Fibroblast of mammary gland (primary cell): Measurements from ENCODE around the gene IL1RAPL2.

Experiments
- DNase-seq: peaks from one replicate; pipeline ENCODE4 v3.0.0-alpha.2; 2010; ENCODE audit warnings: low read depth
- H3K4me3 ChIP-seq: 2 replicates; pipeline ENCODE4 v1.5.1; 2011; ENCODE audit warnings: low read depth, mild to moderate bottlenecking, low read length, moderate library complexity; ENCODE audit not compliant: control insufficient read depth
- TF ChIP-seq, protein P1 (sequence below): conservative IDR thresholded peaks from 2 replicates; pipeline ENCODE4 v1.5.1; 2011; ENCODE audit warnings: low read depth, low read length, inconsistent platforms; ENCODE audit not compliant: control insufficient read depth, insufficient read depth

IL1RAPL2 gene

DNA sequence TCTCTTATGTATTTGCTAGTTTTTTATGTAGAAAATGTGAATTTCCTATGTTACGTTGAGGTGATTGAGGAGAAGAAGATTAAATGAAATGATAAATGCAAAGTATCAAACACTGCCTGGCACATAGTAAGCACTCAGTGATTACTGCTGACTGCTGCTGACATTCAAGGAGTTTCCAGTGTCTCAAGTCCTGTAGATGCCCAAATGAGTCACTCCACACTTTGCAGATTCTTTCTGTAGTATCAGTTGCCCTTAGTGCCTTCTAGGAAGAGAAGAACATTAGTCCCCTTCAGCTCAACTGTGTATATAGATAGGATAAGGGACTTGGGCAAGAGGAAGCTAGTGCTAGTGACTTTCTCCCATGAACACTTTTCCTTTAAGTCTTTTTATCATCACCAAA lies 895.0 kb downstream of the IL1RAPL2 start:
- no peak overlapping the region for H3K4me3 ChIP-seq
- DNase-seq: peak; percentile 51
- TF ChIP-seq, protein P1, sequence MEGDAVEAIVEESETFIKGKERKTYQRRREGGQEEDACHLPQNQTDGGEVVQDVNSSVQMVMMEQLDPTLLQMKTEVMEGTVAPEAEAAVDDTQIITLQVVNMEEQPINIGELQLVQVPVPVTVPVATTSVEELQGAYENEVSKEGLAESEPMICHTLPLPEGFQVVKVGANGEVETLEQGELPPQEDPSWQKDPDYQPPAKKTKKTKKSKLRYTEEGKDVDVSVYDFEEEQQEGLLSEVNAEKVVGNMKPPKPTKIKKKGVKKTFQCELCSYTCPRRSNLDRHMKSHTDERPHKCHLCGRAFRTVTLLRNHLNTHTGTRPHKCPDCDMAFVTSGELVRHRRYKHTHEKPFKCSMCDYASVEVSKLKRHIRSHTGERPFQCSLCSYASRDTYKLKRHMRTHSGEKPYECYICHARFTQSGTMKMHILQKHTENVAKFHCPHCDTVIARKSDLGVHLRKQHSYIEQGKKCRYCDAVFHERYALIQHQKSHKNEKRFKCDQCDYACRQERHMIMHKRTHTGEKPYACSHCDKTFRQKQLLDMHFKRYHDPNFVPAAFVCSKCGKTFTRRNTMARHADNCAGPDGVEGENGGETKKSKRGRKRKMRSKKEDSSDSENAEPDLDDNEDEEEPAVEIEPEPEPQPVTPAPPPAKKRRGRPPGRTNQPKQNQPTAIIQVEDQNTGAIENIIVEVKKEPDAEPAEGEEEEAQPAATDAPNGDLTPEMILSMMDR: no peak

DNA sequence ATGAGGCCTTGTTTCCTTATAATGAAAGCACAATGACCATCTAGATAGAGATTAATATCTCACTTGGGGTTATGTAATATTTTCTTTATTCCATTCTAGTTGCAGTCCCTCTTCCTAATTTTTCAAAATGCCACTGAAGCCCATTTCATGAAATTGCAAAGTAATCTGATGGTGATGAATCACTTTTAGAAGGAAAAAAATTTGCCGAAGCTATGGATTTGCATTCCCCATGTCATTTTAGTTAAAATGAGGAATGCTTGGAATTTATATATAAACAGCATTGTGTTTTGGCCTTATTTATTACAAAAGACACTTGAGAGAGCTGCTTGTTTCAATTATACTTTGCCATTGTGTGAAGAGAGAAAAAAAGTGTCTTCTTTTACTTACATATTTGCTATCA lies 896.2 kb downstream of the IL1RAPL2 start:
- H3K4me3 ChIP-seq: no peak overlapping the region
- DNase-seq: no peak
- TF ChIP-seq, protein P1: no peak

DNA sequence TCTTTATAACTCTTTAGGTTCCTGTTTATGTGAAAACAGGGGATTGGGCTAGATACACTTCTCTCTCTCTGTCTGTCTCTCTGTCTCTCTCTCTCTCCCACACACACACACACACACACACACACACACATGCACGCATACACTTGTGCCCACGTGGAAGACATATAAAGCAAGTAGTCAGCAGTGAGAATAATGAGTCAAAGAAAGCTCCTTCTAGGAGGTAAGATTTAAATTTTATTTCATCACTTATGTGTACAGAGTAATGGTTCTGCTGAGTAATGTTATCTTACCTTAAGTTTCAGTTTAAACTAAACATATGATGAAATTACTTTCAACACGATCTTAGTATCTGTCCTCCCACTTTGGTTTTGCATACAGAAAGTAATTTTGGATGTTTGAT lies 897.5 kb downstream of the IL1RAPL2 start:
- H3K4me3 ChIP-seq: no peak overlapping the region
- peak; percentile 66 for DNase-seq
- TF ChIP-seq, protein P1: no peak

DNA sequence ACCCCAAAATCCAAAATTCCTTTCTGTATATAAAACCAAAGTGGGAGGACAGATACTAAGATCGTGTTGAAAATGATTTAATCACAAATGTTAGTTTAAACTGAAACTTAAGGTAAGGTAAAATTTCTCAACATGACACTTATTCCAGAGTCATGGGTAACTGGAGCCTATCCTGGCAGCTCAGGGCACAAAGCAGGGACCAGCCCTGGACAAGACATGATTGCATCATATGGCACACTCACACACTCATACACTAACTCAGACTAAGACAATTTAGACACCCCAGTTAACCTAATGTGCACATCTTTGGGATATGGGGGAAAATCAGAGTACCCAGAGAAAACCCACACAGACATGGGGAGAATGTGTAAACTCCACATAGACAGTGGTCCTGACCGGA lies 898.6 kb downstream of the IL1RAPL2 start:
- no peak overlapping the region for H3K4me3 ChIP-seq
- DNase-seq: peak; percentile 29
- TF ChIP-seq, protein P1: no peak

DNA sequence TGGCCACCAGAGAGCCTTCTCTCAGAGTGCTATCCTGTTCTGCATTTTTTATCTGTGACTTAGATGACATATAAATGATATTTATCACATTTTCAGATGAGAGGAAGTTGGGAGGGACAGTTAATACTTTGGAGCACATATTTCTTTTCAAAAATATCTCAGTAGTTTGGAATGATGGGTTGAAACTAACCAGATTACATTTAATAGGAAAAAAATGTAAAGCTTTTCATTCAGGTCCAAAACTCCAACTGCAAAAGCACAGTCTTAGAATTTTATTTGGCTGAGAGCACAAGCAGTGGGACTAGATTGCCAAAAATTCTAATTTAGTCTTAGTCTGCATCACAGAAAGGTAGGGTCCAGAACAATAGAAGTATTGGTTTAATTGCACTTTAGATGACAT lies 902.7 kb downstream of the IL1RAPL2 start:
- DNase-seq: no peak
- TF ChIP-seq, protein P1: no peak
- no peak overlapping the region for H3K4me3 ChIP-seq

DNA sequence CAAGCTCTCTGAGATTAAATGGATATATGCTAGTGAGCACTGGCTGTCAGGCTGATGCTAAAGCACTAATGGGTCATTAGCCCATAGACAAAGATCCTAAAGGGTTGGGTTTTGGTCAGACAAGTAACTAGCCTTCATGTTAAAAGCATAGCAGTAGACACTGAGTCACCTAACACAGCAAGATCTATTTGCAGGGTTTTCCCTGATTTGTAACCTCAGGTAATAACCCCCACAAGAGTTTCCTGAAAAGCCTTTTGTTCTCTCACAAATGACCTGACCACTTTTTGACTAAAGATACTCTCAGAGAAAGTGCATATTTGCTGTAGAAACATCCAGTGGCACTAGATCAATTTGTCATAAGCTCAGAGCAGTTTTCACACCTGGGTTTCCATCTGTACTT lies 905.6 kb downstream of the IL1RAPL2 start:
- no peak for DNase-seq
- TF ChIP-seq, protein P1: no peak
- no peak overlapping the region for H3K4me3 ChIP-seq

DNA sequence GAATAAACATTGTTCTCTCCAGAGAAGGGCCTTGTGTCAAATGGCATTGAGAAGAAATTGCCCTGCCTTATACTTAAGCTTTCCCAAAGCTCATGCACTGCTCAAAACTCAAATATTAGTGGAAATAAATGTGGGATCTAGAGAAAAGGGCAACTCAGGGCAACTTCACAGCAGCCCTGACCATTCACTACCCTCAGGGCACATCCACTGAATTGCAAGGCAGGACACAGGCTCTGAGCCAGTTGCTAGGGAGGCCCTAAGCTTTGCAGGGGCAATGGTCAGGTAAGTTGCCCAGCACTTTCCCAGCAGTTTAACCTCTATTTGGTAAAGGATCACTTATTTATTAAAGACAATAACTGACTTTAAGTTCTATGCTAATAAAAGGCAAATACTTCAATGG lies 909.8 kb downstream of the IL1RAPL2 start:
- no peak for DNase-seq
- TF ChIP-seq, protein P1: no peak
- H3K4me3 ChIP-seq: no peak overlapping the region
